Progenitor cell of endocrine pancreas (in vitro differentiated cells): ENCODE results near the gene RAB3A. TPM values are rescaled to one million over a fixed set of nuclear protein-coding genes. Genes with fewer than 3 reads are reported as not detected.

Experiments
- DNase-seq: peaks from one replicate; pipeline ENCODE4 v3.0.0; 2021; ENCODE audit warnings: low spot score; ENCODE audit not compliant: unreplicated experiment
- H3K27ac Mint-ChIP-seq: 2 replicates; pipeline ENCODE4 v1.8.0; 2021; ENCODE audit warnings: mild to moderate bottlenecking, moderate library complexity, mixed read lengths
- H3K27me3 Mint-ChIP-seq: 2 replicates; pipeline ENCODE4 v1.8.0; 2021; ENCODE audit warnings: mixed read lengths
- H3K36me3 Mint-ChIP-seq: 2 replicates; pipeline ENCODE4 v1.8.0; 2022; ENCODE audit warnings: mixed read lengths; ENCODE audit not compliant: insufficient read depth
- H3K4me1 Mint-ChIP-seq: 2 replicates; pipeline ENCODE4 v1.8.0; 2021; ENCODE audit warnings: low read depth, mixed read lengths
- H3K4me3 Mint-ChIP-seq: 2 replicates; pipeline ENCODE4 v1.8.0; 2021; ENCODE audit warnings: low read depth, mild to moderate bottlenecking, moderate library complexity, mixed read lengths
- H3K9me3 Mint-ChIP-seq: 2 replicates; pipeline ENCODE4 v1.8.0; 2021; ENCODE audit warnings: low read depth, mixed read lengths
- total RNA-seq: library from RNA; stranded (reverse); gene quantifications from 2 replicates; pipeline ENCODE4 v1.2.1, GENCODE V29; 2021
- TF ChIP-seq, protein P1 (sequence below): fragments of 200-600 bp; sonication (generic); IDR thresholded peaks from one replicate; pipeline ENCODE4 v1.5.0; 2021; ENCODE audit warnings: antibody characterized with exemption, mild to moderate bottlenecking; ENCODE audit not compliant: unreplicated experiment

Gene RAB3A
- total RNA-seq, 1 donor from 2014 or later: 3.3 TPM

DNA sequence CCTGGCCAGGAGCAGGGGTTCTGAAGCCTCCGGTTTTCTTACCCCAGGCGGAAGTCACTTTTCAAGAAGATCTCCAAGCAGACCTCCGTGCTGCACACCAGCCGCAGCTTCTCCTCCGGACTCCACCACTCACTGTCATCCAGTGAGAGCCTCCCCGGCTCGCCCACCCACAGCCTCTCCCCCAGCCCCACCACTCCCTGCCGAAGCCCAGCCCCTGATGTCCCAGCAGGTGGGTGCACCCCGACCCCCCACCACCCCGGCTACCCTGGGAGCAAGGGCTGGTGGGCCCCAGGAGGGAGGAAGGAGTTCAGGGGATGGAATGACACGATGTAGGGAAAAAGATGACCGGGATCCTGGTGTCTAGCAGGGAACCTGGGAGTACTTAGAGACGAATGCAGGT, 56.4 kb downstream of the RAB3A start:
- H3K4me3 Mint-ChIP-seq: no peak overlapping the region
- no peak overlapping the region for H3K27ac Mint-ChIP-seq
- no peak for DNase-seq
- H3K9me3 Mint-ChIP-seq: no peaks in the 10 kb centered on the region
- peaks cover 12% of the 10 kb centered on the region for H3K36me3 Mint-ChIP-seq
- H3K27me3 Mint-ChIP-seq: no peaks in the 10 kb centered on the region
- TF ChIP-seq, protein P1, sequence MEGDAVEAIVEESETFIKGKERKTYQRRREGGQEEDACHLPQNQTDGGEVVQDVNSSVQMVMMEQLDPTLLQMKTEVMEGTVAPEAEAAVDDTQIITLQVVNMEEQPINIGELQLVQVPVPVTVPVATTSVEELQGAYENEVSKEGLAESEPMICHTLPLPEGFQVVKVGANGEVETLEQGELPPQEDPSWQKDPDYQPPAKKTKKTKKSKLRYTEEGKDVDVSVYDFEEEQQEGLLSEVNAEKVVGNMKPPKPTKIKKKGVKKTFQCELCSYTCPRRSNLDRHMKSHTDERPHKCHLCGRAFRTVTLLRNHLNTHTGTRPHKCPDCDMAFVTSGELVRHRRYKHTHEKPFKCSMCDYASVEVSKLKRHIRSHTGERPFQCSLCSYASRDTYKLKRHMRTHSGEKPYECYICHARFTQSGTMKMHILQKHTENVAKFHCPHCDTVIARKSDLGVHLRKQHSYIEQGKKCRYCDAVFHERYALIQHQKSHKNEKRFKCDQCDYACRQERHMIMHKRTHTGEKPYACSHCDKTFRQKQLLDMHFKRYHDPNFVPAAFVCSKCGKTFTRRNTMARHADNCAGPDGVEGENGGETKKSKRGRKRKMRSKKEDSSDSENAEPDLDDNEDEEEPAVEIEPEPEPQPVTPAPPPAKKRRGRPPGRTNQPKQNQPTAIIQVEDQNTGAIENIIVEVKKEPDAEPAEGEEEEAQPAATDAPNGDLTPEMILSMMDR: no peak
- H3K4me1 Mint-ChIP-seq: peaks cover 2% of the 10 kb centered on the region

Other genes with a start within 250 kb of the RAB3A start
- 19.6 and 20.3 TPM in 2 replicates for gene KCNN1, start 236.9 kb downstream of the RAB3A start, total RNA-seq
- 3.3 and 4.3 TPM in 2 replicates for gene ARRDC2, start 195.9 kb downstream of the RAB3A start, total RNA-seq
- not detected in 2 replicates for gene IL12RB1, start 117.1 kb downstream of the RAB3A start, total RNA-seq
- 10.7 and 11.1 TPM in 2 replicates for gene MAST3, start 106.3 kb downstream of the RAB3A start, total RNA-seq
- gene PIK3R2, start 50.9 kb downstream of the RAB3A start, total RNA-seq: 58.9 and 61.2 TPM in 2 replicates
- not detected in 2 replicates for gene IFI30, start 30.2 kb downstream of the RAB3A start, total RNA-seq
- gene MPV17L2, start 10.8 kb downstream of the RAB3A start, total RNA-seq: 10.6 and 11.5 TPM in 2 replicates
- 0.53 and 1.6 TPM in 2 replicates for gene PDE4C, start 22.4 kb upstream of the RAB3A start, total RNA-seq
- 10.5 and 10.9 TPM in 2 replicates for gene IQCN, start 70.4 kb upstream of the RAB3A start, total RNA-seq
- gene JUND, start 77.6 kb upstream of the RAB3A start, total RNA-seq: 158 and 168 TPM in 2 replicates
- gene LSM4, start 119.0 kb upstream of the RAB3A start, total RNA-seq: 150 and 154 TPM in 2 replicates
- 43.5 and 51.3 TPM in 2 replicates for gene PGPEP1, start 136.6 kb upstream of the RAB3A start, total RNA-seq
- gene GDF15, start 182.1 kb upstream of the RAB3A start, total RNA-seq: 10.5 and 14.4 TPM in 2 replicates
- gene LRRC25, start 193.6 kb upstream of the RAB3A start, total RNA-seq: not detected in 2 replicates
- 57.7 and 61.8 TPM in 2 replicates for gene SSBP4, start 215.4 kb upstream of the RAB3A start, total RNA-seq
- 234 TPM in 2 replicates for gene ISYNA1, start 234.1 kb upstream of the RAB3A start, total RNA-seq